Lower leg skin (tissue), 4 donors: ENCODE data around the gene MIER3. TPM values are rescaled to one million over a fixed set of nuclear protein-coding genes. Genes with fewer than 3 reads are reported as not detected.

Experiments
- DNase-seq, 2 donors: peaks; one replicate each; pipeline ENCODE4 v3.0.0-alpha.2; 2019; ENCODE audit warnings: low spot score in 2 of 2
- H3K4me3 ChIP-seq: fragments of 200-600 bp; sonication (generic); 2 replicates; pipeline ENCODE4 v1.5.1; 2017; ENCODE audit warnings: mild to moderate bottlenecking, low read depth; ENCODE audit not compliant: poor library complexity, severe bottlenecking
- POLR2A ChIP-seq, 2 donors: fragments of 450-650 bp; IDR thresholded peaks; one replicate each; pipeline ENCODE4 v1.6.1; 2016 to 2017; ENCODE audit warnings: antibody characterized with exemption in 2 of 2, mild to moderate bottlenecking in 1 of 2, moderate library complexity in 1 of 2
- WGBS, 2 donors: methylation state at CpG; one replicate each; pipeline ENCODE4 v1.1.5; 2018; 5-methylcytosine and 5-hydroxymethylcytosine counted together
- intact Hi-C: fragments of 100-400 bp; cut with DNase I; formaldehyde crosslinking; loops from one replicate; pipeline ENCODE4 v1.15.0; 2023; ENCODE audit warnings: low total_unique reads
- total RNA-seq, 4 donors: library from RNA; depleted of rRNA; stranded (reverse); fragments of >200 nt; gene quantifications; one replicate each; pipeline ENCODE4 v1.1.0, GENCODE V29; 2016
- TF ChIP-seq, protein P1 (sequence below), 3 donors: fragments of 450-650 bp; IDR thresholded peaks; one replicate each; pipeline ENCODE4 v1.5.1; 2016; ENCODE audit warnings: antibody characterized with exemption in 3 of 3, mild to moderate bottlenecking in 3 of 3, moderate library complexity in 2 of 3

Gene MIER3
- total RNA-seq, 4 donors from 2014 or later, result 15.7 to 32.5 (median 25.2) TPM

DNA sequence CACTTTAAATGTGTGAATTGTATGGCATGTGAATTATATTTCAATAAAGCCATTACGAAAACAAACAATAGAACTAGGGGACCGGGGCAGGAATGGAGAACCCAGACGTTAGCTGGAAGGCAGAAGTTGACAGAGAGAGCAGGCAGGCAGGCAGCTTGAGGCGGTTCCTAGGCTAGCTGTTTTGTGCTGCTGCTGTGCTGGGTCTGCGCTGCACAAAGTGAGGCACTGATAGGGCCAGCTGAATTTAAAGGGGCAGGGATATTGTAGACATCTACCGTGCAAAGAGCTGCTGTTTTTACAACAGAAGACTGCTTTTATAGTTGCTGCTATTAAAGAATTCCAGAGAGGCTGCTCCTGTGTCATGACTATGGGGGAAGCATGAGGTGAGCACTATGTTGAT, 21.6 kb upstream of the MIER3 start:
- H3K4me3 ChIP-seq, result no peak overlapping the region
- TF ChIP-seq POLR2A (IDR thresholded peaks at IDR 0.05), result no peak
- TF ChIP-seq, protein P1, sequence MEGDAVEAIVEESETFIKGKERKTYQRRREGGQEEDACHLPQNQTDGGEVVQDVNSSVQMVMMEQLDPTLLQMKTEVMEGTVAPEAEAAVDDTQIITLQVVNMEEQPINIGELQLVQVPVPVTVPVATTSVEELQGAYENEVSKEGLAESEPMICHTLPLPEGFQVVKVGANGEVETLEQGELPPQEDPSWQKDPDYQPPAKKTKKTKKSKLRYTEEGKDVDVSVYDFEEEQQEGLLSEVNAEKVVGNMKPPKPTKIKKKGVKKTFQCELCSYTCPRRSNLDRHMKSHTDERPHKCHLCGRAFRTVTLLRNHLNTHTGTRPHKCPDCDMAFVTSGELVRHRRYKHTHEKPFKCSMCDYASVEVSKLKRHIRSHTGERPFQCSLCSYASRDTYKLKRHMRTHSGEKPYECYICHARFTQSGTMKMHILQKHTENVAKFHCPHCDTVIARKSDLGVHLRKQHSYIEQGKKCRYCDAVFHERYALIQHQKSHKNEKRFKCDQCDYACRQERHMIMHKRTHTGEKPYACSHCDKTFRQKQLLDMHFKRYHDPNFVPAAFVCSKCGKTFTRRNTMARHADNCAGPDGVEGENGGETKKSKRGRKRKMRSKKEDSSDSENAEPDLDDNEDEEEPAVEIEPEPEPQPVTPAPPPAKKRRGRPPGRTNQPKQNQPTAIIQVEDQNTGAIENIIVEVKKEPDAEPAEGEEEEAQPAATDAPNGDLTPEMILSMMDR (IDR thresholded peaks at IDR 0.05), result no peak
- no peak for DNase-seq
- 57 to 61% methylated on average over 6 of the region's 6 CpGs for WGBS, 2 donors
- intact Hi-C loops, result no loop called here

- no peak overlapping the region for H3K4me3 ChIP-seq
- DNase-seq, result no peak
- intact Hi-C loops, result no loop called here
- TF ChIP-seq, protein P1 (IDR thresholded peaks at IDR 0.05), result no peak
- no peak for TF ChIP-seq POLR2A (IDR thresholded peaks at IDR 0.05)
- 50 to 52% methylated on average over 3 of the region's 3 CpGs for WGBS, 2 donors
Measured at GRCh38 chr5:56971275-56971674, 19.4 kb upstream of the MIER3 start.

- intact Hi-C loops, result no loop called here
- 68 to 77% methylated on average over 2 of the region's 2 CpGs for WGBS, 2 donors
- H3K4me3 ChIP-seq, result no peak overlapping the region
- no peak for DNase-seq
- no peak for TF ChIP-seq POLR2A (IDR thresholded peaks at IDR 0.05)
- TF ChIP-seq, protein P1 (IDR thresholded peaks at IDR 0.05), result no peak
Measured at GRCh38 chr5:56964173-56964572, 12.2 kb upstream of the MIER3 start.

- H3K4me3 ChIP-seq, result no peak overlapping the region
- TF ChIP-seq POLR2A (IDR thresholded peaks at IDR 0.05), result no peak
- TF ChIP-seq, protein P1 (IDR thresholded peaks at IDR 0.05), result no peak
- intact Hi-C loops, result no loop called here
- 62 to 63% methylated on average over 5 of the region's 5 CpGs for WGBS, 2 donors
- DNase-seq, result no peak
Measured at GRCh38 chr5:56963246-56963645, 11.3 kb upstream of the MIER3 start.

DNA sequence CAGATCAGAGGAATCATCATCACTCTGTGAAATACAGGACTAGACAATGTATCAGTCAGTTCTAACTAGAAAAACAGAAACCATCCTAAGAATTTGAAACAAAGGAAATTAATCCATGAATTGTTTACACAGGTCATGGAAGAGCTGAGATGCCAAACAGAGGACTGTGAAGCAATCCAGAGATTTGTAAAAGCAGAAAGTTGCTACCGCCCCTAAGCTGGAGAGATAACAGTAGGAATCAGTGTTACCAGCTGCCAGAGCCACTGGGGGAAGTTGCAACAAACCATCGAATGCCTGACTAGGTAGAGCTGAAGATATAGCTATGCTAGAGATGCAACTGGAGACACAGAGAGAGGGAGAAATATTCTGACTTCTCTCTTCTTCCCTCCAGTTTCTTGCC, 10.4 kb upstream of the MIER3 start:
- no peak for DNase-seq
- intact Hi-C loops, result no loop called here
- TF ChIP-seq, protein P1 (IDR thresholded peaks at IDR 0.05), result no peak
- TF ChIP-seq POLR2A (IDR thresholded peaks at IDR 0.05), result no peak
- no peak overlapping the region for H3K4me3 ChIP-seq
- 76 to 78% methylated on average over 2 of the region's 2 CpGs for WGBS, 2 donors

- WGBS, 2 donors, result 85 to 89% methylated on average over 6 of the region's 6 CpGs
- intact Hi-C loops, result no loop called here
- H3K4me3 ChIP-seq, result no peak overlapping the region
- no peak for TF ChIP-seq POLR2A (IDR thresholded peaks at IDR 0.05)
- TF ChIP-seq, protein P1 (IDR thresholded peaks at IDR 0.05), result no peak
- no peak for DNase-seq
Measured at GRCh38 chr5:56961746-56962145, 9.8 kb upstream of the MIER3 start.
